OCI-LY3 (cell line): Measurements from ENCODE around the gene ASB14.

ENCODE experiments used
- CTCF ChIP-seq: fragments of 200-600, 300-600 bp; sonication (generic); IDR thresholded peaks from 2 replicates; pipeline ENCODE4 v1.5.1; 2014; ENCODE audit warnings: antibody characterized with exemption, low read length, low read depth
- EZH2phosphoT487 ChIP-seq: fragments of 200-600 bp; shearing (Covaris generic); IDR thresholded peaks from 2 replicates; pipeline ENCODE4 v1.6.1; 2018; ENCODE audit warnings: antibody characterized with exemption, mixed run types, low read depth

- TF ChIP-seq CTCF (no peak), EZH2phosphoT487 (no peak)
Observed at GRCh38 chr3:57283334-57283733, 9.2 kb downstream of the ASB14 start.
